Measurements from ENCODE around the gene SPO11. TPM values are rescaled to one million over a fixed set of nuclear protein-coding genes. Genes with fewer than 3 reads are reported as not detected.
A peak's percentile ranks its signal among the peaks of the same experiment; 100 is the strongest.

SPO11 gene
- total and polyA plus RNA-seq, 2 of the 13 experiments (the other 11 are each of a cell fraction or from before 2014, with no cell fraction given): not detected

GRCh38 chr20:57390604-57391438 is 61.2 kb downstream of the SPO11 start, which contains the start of gene RBM38 (continued):
- TF ChIP-seq ZBTB39 (CRISPR knock-in tag; IDR thresholded peaks at IDR 0.05) (no peak), ZEB1 (IDR thresholded peaks at IDR 0.05; ENCODE audit: insufficient replicate concordance, low read depth) (no peak), ARID3A (IDR thresholded peaks at IDR 0.05; ENCODE audit: low read depth, low read length) (no peak), SAFB2 (CRISPR knock-in tag; IDR thresholded peaks at IDR 0.05; ENCODE audit: borderline replicate concordance, low read depth) (no peak), HIVEP1 (CRISPR knock-in tag; IDR thresholded peaks at IDR 0.05) (0 out of 2 replicates have a peak, but pooled peaks have one; percentile 14), FOXO1 (CRISPR knock-in tag; IDR thresholded peaks at IDR 0.05) (no peak), ZNF232 (CRISPR knock-in tag; IDR thresholded peaks at IDR 0.05; ENCODE audit: borderline replicate concordance) (peak; percentile 71; the same call in 1 of the 2 replicates), ZNF441 (CRISPR knock-in tag; IDR thresholded peaks at IDR 0.05; ENCODE audit: borderline replicate concordance) (peak; percentile 66; the same call in 1 of the 2 replicates), GMEB1 (CRISPR knock-in tag; IDR thresholded peaks at IDR 0.05; ENCODE audit: borderline replicate concordance) (no peak; the same call in 1 of the 2 replicates), KLF12 (CRISPR knock-in tag; IDR thresholded peaks at IDR 0.05; ENCODE audit: borderline replicate concordance) (peak; percentile 67; the same call in 1 of the 2 replicates), EED (CRISPR knock-in tag; IDR thresholded peaks at IDR 0.05) (0 out of 2 replicates have a peak, but pooled peaks have one; percentile 31), JARID2 (CRISPR knock-in tag; IDR thresholded peaks at IDR 0.05; ENCODE audit: insufficient replicate concordance) (no peak), E2F2 (CRISPR knock-in tag; IDR thresholded peaks at IDR 0.05; ENCODE audit: borderline replicate concordance) (no peak), ISX (CRISPR knock-in tag; conservative IDR thresholded peaks at IDR 0.05) (peak; percentile 72; the same call in 1 of the 2 replicates), FOXJ3 (CRISPR knock-in tag; IDR thresholded peaks at IDR 0.05; ENCODE audit: borderline replicate concordance) (no peak), EHMT2 (IDR thresholded peaks at IDR 0.05; ENCODE audit: borderline replicate concordance, low read depth, low read length) (no peak), ZNF281 (CRISPR knock-in tag; IDR thresholded peaks at IDR 0.05; ENCODE audit: borderline replicate concordance) (peak; percentile 91), SMAD3 (CRISPR knock-in tag; IDR thresholded peaks at IDR 0.05) (no peak)
